Esophagus squamous epithelium (tissue), 5 donors: ENCODE data around the gene HLF. TPM values are rescaled to one million over a fixed set of nuclear protein-coding genes. Genes with fewer than 3 reads are reported as not detected.

Experiments
- DNase-seq: peaks from one replicate; lab custom pipeline; 2025; lab: John Stamatoyannopoulos, UW
- H3K27ac ChIP-seq, 4 donors: fragments of 200-600 bp; sonication (generic); one replicate each; pipeline ENCODE4 v1.5.1; 2016 to 2019; ENCODE audit warnings: mild to moderate bottlenecking in 1 of 4
- H3K27me3 ChIP-seq, 4 donors: fragments of 200-600 bp; sonication (generic); 1 replicate in 3 of 4; 2 replicates in 1 of 4; pipeline versions ENCODE4 v1.5.1 to v1.6.0; 2017 to 2021; ENCODE audit warnings: antibody characterized with exemption in 1 of 4
- H3K36me3 ChIP-seq, 3 donors: fragments of 200-600 bp; sonication (generic); one replicate each; pipeline ENCODE4 v1.5.1; 2016 to 2019
- H3K4me1 ChIP-seq, 3 donors: fragments of 200-600 bp; sonication (generic); one replicate each; pipeline ENCODE4 v1.5.1; 2017 to 2019
- H3K4me3 ChIP-seq, 4 donors: fragments of 200-600 bp; sonication (generic); 1 replicate in 3 of 4; 2 replicates in 1 of 4; pipeline ENCODE4 v1.5.1; 2016 to 2019; ENCODE audit warnings: mild to moderate bottlenecking in 2 of 4, moderate library complexity in 1 of 4
- H3K9me3 ChIP-seq, 3 donors: fragments of 200-600 bp; sonication (generic); one replicate each; pipeline ENCODE4 v1.5.1; 2016 to 2019
- CTCF ChIP-seq, 6 experiments: fragments of 450-650 bp in 4 of 6; fragments of 200-600 bp in 2 of 6; sonication (generic) in 2 of 6; IDR thresholded peaks; one replicate each; pipeline ENCODE4 v1.5.1; 2016 to 2019; ENCODE audit warnings: antibody characterized with exemption in 6 of 6, mild to moderate bottlenecking in 4 of 6, moderate library complexity in 4 of 6
- POLR2A ChIP-seq, 4 donors: fragments of 450-650 bp; IDR thresholded peaks; one replicate each; pipeline ENCODE4 v1.6.1; 2017; ENCODE audit warnings: antibody characterized with exemption in 4 of 4, mild to moderate bottlenecking in 4 of 4, moderate library complexity in 3 of 4
- WGBS, 2 donors: methylation state at CpG; one replicate each; pipeline ENCODE4 v1.1.5; 2018; 5-methylcytosine and 5-hydroxymethylcytosine counted together
- intact Hi-C: fragments of 100-400 bp; cut with DNase I; formaldehyde crosslinking; loops from one replicate; pipeline ENCODE4 v1.15.0; 2022
- total RNA-seq, 4 donors: library from RNA; depleted of rRNA; stranded (reverse); fragments of >200 nt; gene quantifications; one replicate each; pipeline ENCODE4 v1.1.0, GENCODE V29; 2016
- donor health status: DM: yes; HTN: yes; CAD: no.

HLF gene
- total RNA-seq, 4 donors from 2014 or later = 7.7 to 55.1 (median 22.8) TPM

- Histone ChIP-seq H3K36me3 (no peaks in the 10 kb centered on the region), H3K4me3 (no peak overlapping the region), H3K9me3 (no peaks in the 10 kb centered on the region), H3K27ac (no peak overlapping the region), H3K4me1 (no peaks in the 10 kb centered on the region), H3K27me3 (no peaks in the 10 kb centered on the region)
- TF ChIP-seq CTCF (IDR thresholded peaks at IDR 0.05) = no peak
- no peak for TF ChIP-seq POLR2A (IDR thresholded peaks at IDR 0.05)
- intact Hi-C loops = no loop called here
- 89 to 96% methylated on average over 8 of the region's 8 CpGs for WGBS, 2 donors
- DNase-seq = no peak
Measured at GRCh38 chr17:55330344-55330933, 65.7 kb downstream of the HLF start.

- H3K4me3 ChIP-seq = no peak overlapping the region
- no peaks in the 10 kb centered on the region for H3K36me3 ChIP-seq
- TF ChIP-seq POLR2A (IDR thresholded peaks at IDR 0.05) (no peak), CTCF (IDR thresholded peaks at IDR 0.05) (no peak)
- H3K27ac ChIP-seq = no peak overlapping the region
- no peak for DNase-seq
- H3K27me3 ChIP-seq = no peaks in the 10 kb centered on the region
- H3K4me1 ChIP-seq = no peaks in the 10 kb centered on the region
- intact Hi-C loops = no loop called here
- 83 to 86% methylated on average over 13 to 14 of the region's 15 CpGs for WGBS, 2 donors
- H3K9me3 ChIP-seq = no peaks in the 10 kb centered on the region
Measured at GRCh38 chr17:55332296-55333041, 67.7 kb downstream of the HLF start.

GRCh38 chr17:55334285-55334684 lies 69.5 kb downstream of the HLF start:
- Histone ChIP-seq H3K9me3 (no peaks in the 10 kb centered on the region), H3K36me3 (no peaks in the 10 kb centered on the region), H3K4me1 (no peaks in the 10 kb centered on the region), H3K4me3 (no peak overlapping the region), H3K27ac (no peak overlapping the region), H3K27me3 (no peaks in the 10 kb centered on the region)
- intact Hi-C loops = no loop called here
- TF ChIP-seq POLR2A (IDR thresholded peaks at IDR 0.05) = no peak
- no peak for TF ChIP-seq CTCF (IDR thresholded peaks at IDR 0.05)
- no peak for DNase-seq
- WGBS, 2 donors = 45 to 67% methylated on average over 4 of the region's 4 CpGs

GRCh38 chr17:55334881-55335540 lies 70.3 kb downstream of the HLF start:
- no peaks in the 10 kb centered on the region for H3K9me3 ChIP-seq
- H3K36me3 ChIP-seq = no peaks in the 10 kb centered on the region
- TF ChIP-seq POLR2A (IDR thresholded peaks at IDR 0.05) = no peak
- TF ChIP-seq CTCF (IDR thresholded peaks at IDR 0.05) = no peak
- H3K4me1 ChIP-seq = no peaks in the 10 kb centered on the region
- intact Hi-C loops = no loop called here
- no peak for DNase-seq
- WGBS, 2 donors = 62 to 70% methylated on average over 5 to 6 of the region's 6 CpGs
- no peak overlapping the region for H3K4me3 ChIP-seq
- H3K27me3 ChIP-seq = no peaks in the 10 kb centered on the region
- no peak overlapping the region for H3K27ac ChIP-seq

GRCh38 chr17:55335625-55336024 lies 70.9 kb downstream of the HLF start:
- no peak for TF ChIP-seq POLR2A (IDR thresholded peaks at IDR 0.05)
- no peak for TF ChIP-seq CTCF (IDR thresholded peaks at IDR 0.05)
- Histone ChIP-seq H3K4me3 (no peak overlapping the region), H3K4me1 (peaks cover 0 to 4% (median 0%) of the 10 kb centered on the region in 3 donors), H3K36me3 (no peaks in the 10 kb centered on the region), H3K27ac (no peak overlapping the region), H3K27me3 (no peaks in the 10 kb centered on the region), H3K9me3 (no peaks in the 10 kb centered on the region)
- DNase-seq = no peak
- intact Hi-C loops = no loop called here
